GM20431 (cell line): ENCODE data around the gene MCF2L2.

Experiments
- in situ Hi-C: fragments of 300-500 bp; cut with MseI, MboI; formaldehyde crosslinking; loops from one replicate; pipeline ENCODE4 v1.15.0; 2020; ENCODE audit warnings: low sequenced_read_pairs; ENCODE audit not compliant: unreplicated experiment

Gene MCF2L2

DNA sequence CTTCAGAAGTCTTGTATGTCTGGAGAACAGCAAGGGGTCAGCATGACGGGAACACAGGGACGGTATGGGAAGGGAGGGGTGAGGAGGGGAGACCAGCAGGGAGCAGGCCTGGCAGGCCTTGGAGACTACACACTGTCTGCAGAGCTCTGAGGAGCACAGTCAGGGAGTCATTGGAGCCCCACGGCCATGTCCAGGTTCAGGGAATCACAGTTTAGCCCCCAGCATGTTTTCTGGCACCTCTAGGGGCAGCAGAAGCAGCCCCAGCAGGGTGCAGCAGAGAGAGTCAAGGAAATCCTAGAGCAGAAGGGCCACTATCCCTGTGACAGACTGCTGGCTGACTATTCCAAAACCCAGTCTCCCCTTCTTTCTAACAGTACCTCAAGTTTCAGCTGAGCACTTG lies 269.1 kb downstream of the MCF2L2 start:
- in situ Hi-C loops = no loop called here

DNA sequence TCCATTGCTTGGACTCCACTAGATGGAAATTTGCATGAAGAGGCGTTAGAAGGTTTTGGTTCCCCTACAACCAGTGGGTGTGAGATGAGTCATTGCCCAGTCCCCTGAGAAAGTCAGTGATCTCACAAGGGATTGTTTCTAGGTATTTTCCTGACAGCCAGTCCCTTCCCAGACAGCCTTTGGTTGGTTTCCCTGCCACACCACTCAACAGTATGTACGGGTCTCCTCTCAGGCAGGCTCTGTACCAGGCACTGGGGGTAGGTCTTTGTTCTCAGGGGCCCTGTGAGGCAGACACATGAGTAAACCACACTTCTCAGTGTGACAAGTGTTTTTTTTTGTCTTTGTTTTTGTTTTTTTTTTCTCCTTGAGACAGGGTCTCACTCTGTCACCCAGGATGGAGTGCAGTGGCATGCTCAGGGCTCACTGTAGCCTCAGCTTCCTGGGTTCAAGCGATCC lies 269.8 kb downstream of the MCF2L2 start:
- in situ Hi-C loops = no loop called here

DNA sequence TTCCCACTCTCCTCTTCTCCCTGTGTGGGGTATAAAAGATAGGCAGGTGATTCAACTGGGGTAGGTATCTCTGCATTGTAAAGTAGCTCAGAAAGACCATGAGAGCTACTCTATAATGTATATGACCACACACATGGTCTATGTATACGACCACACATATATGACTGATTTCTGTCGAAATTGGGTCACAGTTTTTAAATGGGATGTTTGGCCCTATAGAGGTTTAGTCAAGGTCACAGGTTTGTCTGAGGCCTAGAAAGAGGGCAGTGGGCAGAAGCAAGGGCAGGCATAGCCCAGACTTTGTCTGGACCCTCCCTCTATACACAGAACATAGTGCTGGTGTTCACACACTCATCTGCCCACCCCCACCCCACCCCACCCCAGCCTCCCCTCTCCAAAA lies 270.3 kb downstream of the MCF2L2 start:
- in situ Hi-C loops = no loop called here

GRCh38 chr3:183156266-183156665 lies 272.2 kb downstream of the MCF2L2 start:
- in situ Hi-C loops = no loop called here

DNA sequence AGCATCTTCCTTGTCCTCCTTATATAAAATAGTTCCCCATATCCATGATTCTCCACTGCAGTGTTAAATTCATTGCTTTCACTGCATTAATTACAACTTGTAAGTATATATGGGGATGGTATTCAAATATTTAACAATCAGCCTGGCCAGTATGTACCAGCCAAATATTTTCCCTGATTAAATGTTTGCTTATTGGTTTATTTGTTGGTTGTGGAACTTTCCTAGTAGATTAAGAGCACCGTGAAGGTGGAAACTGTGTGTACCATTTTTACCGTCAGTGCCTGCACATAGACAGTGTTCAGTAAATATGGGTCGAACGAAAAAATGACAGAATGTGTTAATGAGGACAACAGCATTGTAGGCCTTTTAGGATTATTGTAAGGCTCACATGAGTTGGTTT lies 272.9 kb downstream of the MCF2L2 start:
- in situ Hi-C loops = no loop called here

DNA sequence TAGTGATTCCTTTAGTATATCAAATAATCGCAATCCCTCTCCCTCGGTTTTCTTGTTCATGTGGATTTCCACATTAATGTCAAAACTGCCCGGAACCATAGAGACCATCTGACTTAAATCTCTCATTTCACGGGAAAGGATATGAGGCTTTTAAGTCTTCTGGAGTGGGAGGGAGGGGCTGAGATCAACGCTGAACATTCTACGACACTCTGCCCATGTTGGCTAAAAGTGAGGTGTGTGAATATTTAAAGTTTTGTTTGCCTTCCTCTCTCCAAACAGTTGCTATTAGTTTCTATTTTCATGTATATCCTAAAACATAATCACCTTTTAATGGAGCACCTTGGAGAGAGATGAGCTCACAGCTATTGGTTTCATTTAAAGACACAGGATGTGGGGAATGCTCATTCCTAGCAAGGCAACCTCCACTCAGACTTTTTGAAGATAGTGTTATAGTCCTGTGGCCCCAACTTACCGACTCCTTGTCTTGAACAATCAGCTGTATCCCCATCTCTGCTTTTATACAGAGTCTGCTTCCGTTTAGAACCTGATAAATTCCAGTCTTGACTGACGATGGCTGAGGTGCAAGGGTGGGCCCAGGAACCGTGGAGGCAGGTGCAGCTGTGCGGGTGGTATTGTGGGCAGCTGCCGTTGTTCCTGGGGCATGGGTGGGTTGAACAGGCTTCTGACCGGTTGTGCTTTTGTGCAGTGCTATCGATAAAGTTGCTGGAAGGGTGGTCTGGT lies 275.0 kb downstream of the MCF2L2 start:
- in situ Hi-C loops = no loop called here

DNA sequence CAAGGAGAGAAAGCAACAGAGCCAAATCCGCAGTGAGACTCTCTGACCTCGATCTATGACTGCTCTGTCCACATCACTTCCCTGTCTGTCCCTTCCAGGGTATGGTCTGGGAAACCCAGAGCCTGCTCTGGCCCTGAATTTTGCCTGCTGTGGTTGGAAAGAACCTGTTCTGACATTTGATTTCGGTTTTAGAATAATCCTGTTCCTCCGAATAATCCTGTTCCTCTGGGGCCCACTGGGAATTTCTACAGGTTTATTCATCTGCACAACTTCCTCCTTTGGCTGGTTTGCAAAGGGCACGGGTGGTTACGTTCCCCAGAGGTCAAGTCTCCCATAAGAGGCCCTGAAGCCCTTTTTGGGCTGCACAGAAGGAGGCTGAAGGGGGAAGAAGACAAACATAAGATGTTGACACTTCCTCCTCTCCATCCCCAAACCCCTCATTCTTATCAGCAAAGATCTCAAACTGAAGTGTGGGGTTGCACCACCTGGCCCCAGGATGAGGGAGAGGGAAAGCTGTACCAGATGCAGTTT lies 276.5 kb downstream of the MCF2L2 start:
- in situ Hi-C loops = no loop called here

DNA sequence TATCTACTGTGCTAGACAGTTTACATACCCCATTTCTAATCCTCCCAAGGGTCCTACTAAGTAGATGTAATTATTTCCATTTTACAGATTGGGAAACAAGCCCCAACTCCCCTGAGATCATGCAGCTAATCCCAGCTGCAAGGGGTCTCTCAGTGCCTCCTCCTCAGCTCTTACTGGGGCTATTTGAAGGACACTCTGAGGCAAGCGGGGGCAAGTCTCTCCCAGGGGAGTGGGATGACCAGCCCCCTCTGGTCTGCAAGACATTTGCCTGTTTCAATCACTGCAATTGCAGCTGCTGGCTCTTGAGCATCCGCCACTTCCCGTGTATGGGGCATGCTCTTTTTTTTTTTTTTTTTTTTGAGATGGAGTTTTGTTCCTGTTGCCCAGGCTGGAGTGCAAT lies 277.3 kb downstream of the MCF2L2 start:
- in situ Hi-C loops = no loop called here

- in situ Hi-C loops = no loop called here
Measured at GRCh38 chr3:183149915-183150750, 278.3 kb downstream of the MCF2L2 start.

DNA sequence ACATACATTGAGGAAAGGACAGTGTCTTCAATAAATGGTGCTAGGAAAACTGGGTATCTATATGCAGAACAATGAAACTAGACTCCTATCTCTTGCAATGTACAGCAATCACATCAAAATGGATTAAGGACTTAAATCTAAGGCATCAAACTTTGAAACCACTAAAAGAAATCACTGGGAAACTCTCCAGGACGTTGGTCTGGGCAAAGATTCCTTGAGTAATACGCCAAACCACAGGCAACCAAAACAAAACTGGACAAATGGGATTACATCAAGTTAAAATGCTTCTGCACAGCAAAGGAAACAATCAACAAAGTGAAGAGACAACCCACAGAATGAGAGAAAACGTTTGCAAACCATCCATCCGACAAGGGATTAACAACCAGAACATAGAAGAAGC lies 280.4 kb downstream of the MCF2L2 start:
- in situ Hi-C loops = no loop called here

- in situ Hi-C loops = no loop called here
Measured at GRCh38 chr3:183144363-183144762, 284.1 kb downstream of the MCF2L2 start.

- in situ Hi-C loops = no loop called here
Measured at GRCh38 chr3:183142199-183142598, 286.2 kb downstream of the MCF2L2 start.

GRCh38 chr3:183134844-183135243 lies 293.6 kb downstream of the MCF2L2 start:
- in situ Hi-C loops = no loop called here

- in situ Hi-C loops = no loop called here
Measured at GRCh38 chr3:183132409-183132808, 296.0 kb downstream of the MCF2L2 start.

DNA sequence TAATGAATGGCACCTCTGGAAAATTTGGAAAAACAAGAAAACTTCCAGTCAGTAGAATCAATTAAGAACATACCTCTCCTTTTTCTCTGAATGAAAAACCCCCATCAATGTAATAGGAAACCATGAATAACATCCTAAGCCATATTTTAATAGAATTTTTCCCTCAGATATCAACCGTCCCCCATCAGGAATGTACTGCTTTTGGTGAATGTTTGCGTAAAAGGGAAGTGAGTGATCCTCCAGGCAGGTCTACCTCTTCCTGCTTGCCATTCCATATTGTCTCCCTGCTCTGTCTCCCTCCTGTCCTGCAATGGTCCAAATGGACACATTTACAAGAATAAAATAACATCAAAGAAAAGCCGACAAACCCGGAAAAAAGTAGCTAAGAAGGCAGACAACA lies 296.7 kb downstream of the MCF2L2 start:
- in situ Hi-C loops = no loop called here

DNA sequence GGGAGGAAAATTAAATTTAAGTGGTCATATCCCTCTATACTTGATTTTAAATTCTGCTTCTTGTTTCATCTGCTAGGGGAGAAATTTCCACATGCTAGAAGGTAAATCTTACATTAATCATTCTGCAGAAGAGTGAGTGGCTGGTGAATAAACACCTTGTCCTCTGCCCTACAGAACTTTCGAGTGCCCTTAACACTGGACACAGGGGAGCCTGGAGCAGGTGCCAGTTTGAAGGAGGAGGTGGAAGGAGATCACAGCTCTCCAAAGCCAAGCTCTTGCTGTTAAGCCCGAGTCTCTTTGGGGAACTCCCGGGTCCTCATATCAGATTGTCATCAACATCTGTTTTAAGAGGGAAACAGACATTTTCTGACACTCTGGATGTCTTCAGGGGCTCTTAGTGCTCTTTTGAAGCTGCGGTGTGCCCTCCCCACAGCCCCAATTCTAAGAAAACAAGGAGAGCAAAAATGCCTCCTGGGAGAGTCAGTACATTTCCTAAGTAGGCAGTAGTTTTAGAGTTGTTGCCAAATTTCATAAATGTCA lies 297.2 kb downstream of the MCF2L2 start:
- in situ Hi-C loops = no loop called here

DNA sequence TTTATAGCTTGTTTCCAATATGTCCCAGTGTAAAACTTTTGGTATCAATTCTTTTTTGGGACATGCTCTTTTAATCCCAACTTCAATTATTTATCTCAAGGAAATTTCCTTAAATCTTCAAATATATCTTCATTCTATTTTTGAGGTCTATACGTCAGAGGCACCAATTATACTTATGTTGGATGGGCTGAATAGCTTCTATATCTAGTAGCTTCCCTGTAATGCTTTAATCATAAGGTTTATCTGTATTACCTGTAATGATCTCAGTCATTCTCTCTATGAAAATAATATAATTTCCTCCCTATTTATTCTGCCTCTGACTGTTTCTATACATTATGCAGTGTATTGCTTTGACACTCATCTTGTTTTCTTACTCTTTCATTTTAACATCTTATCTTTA lies 299.2 kb downstream of the MCF2L2 start:
- in situ Hi-C loops = no loop called here

GRCh38 chr3:183128709-183129108 lies 299.7 kb downstream of the MCF2L2 start:
- in situ Hi-C loops = no loop called here
